Measurements from ENCODE around the gene SPTBN5.

The SPTBN5 gene

DNA sequence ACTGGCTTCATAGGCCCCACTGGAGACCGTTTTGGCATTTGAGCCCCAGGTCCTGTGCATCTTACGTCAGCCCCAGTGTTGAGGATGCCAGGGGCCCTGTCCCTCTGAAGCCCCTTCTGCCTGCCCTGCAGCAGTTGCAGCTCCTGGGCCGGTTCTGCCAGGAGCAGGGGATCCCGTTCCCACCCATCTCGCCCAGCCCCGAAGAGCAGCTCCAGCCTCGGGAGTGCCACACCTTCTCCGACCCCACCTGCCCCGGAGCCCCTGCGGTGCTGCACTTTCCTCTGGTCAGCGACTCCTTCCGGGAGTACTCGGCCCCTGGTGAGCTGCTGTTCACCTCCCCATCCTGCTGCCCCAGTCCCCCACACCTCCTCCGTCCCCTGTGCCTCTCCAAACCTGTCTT is 46.6 kb downstream of the SPTBN5 start:
- no peak for DNase-seq (ENCODE audit: low read depth in 2 of 2)

- no peak for DNase-seq (ENCODE audit: low read depth in 2 of 2)
Measured at GRCh38 chr15:41844814-41845213, 49.0 kb downstream of the SPTBN5 start.

DNA sequence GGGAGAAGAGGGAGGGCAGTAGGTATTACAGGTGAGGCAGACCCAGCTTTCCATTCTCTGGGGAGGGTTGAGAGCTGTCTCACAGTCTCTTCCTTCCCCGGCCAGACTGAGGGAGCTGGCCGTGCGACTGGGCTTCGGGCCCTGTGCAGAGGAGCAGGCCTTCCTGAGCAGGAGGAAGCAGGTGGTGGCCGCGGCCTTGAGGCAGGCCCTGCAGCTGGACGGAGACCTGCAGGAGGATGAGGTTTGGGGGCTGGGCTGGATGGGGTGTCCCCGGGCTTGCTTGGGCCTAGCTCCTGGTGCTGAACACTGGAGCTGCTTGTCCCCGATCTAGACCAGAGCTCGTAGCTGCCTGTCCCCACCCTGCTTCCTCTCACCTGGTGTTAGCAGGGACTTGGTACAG is 50.3 kb downstream of the SPTBN5 start:
- DNase-seq (ENCODE audit: low read depth in 2 of 2): no peak

DNA sequence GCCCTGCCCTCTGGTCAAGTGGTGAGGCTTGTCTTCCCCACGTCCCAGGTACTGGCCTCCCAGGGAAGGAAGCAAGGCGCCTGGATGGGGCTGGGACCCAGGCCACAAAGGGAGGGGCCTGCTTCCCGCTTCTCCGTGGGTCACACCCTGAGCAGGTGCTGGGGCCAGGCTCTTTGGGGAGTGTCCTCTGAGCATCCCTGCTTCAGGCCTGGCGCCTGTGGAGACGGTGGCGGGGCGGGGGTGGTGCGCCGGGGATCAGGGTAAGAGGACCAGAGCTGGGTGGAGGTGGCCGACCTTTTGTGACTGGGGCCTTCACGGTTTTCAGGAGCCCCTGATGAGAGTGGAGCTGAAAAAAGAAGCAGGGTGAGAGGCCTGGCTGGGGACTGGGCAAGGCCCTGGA is 51.6 kb downstream of the SPTBN5 start:
- no peak for DNase-seq (ENCODE audit: low read depth in 2 of 2)

DNA sequence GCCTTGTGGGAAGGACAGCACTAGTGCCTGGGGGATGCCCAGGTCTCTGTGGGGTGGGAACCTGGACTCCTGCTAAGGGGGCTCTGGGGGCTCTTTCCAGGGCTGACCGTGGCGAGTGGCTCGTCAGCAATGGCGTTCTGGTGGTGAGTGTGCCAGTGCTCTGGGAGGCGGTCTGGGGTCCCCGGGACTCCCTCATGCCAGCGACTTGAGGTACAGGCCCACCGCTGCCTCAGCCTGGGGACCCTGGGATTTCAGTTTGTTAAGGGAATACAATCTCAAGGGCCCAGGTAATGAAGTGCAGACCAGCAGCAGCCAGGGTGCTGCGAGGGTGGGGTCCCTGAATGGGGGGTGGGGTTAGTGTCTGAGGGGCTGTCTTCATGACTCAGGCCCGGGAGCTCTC is 52.7 kb downstream of the SPTBN5 start:
- no peak for DNase-seq (ENCODE audit: low read depth in 2 of 2)

DNA sequence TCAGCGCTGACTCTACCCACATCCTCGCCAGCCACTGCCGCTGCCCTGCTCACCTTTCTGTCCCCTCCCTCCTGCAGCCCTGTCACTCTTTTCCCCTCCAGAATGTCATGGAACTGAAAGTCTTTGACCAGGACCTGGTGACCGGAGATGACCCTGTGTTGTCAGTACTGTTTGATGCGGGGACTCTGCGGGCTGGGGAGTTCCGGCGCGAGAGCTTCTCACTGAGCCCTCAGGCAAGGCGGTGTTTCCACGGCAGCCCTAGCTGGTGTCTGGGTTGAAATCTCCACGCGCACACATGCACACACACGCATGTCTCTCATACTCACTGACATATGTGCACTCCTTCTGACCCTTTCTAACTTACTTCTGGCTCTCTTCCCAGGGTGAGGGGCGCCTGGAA is 53.2 kb downstream of the SPTBN5 start:
- no peak for DNase-seq (ENCODE audit: low read depth in 2 of 2)

- no peak for DNase-seq (ENCODE audit: low read depth in 2 of 2)
Measured at GRCh38 chr15:41839781-41840491, 53.9 kb downstream of the SPTBN5 start.

DNA sequence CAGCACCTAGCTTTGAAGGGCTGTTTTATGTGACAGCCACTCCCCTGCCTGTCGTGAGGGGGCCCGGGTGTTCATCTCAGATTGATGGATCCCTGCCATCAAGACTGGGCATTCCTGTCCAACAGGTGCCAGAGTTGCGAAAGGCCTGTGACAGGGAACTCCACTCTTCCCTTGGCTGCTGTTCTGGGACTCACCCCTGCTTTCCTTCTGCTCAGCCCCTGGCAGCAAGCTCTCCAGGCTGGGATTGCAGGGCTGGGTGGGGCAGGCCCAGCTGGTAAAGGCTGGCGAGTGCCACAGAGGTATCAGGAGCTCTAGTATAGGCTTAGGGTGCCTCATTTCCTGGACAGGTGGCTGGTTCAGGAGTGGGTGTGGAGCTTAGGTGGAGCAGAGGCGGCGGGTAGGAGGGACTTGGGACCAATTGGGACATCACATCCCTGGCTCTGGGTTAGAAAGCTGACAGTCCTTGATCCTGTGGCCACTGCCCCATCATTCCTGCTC is 55.4 kb downstream of the SPTBN5 start, which contains the start of gene PLA2G4B:
Gene PLA2G4B (plus strand): TSS at position 448 of the 498 bp plus-strand sequence. CDS start 67 bp downstream, outside the sequence.
- no peak for DNase-seq (ENCODE audit: low read depth in 2 of 2)

DNA sequence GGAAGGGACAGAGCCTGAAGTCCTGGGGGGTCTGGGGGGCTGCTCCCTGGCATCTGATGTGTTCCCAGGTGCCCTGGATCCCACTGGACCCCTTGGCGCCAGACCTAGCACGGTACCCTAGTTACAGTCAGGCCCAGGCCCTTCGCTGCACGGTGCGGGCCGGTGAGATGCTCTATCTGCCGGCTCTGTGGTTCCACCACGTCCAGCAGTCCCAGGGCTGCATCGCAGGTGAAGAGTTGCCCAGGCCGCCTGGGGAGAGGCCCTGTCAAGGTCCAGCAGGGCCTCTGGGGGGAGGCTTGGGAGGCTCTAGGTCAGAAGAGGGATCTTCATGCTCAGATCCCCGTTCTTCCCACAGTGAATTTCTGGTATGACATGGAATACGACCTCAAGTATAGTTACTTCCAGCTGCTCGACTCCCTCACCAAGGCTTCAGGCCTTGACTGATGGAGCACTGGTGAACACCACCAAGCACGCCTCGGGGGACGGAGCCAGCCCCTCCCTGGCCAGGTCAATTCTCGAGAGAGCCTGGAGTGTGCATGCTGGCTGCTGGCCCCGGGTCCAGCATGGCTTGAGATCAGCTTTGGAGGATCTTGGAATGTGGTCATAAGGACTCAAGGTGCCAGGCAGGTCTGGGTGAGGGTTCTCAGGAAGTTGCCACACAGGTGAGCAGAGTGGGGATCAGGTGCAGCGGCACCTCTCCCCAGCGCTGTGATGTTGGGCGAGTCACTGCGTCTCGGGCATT is 57.0 kb downstream of the SPTBN5 start:
- no peak for DNase-seq (ENCODE audit: low read depth in 2 of 2)

DNA sequence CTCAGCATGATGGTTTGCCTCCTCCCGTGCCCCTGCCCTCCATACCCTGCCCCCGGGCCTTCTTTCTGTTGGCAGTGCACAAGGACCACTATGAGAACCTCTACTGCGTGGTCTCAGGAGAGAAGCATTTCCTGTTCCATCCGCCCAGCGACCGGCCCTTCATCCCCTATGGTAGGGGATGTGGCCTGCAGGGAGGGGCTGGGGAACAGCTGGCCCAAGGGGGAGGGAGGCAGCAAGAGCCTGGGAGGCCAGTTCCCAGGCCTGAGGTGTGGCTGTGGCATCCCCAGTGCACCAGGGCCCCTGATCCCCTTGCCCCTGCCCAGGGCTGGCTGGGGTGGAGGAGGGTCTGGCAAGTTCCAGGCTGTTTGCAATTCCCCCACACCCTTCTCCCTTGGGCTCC is 57.8 kb downstream of the SPTBN5 start:
- no peak for DNase-seq (ENCODE audit: low read depth in 2 of 2)

GRCh38 chr15:41834096-41834495 is 59.8 kb downstream of the SPTBN5 start:
- DNase-seq (ENCODE audit: low read depth in 2 of 2): no peak

DNA sequence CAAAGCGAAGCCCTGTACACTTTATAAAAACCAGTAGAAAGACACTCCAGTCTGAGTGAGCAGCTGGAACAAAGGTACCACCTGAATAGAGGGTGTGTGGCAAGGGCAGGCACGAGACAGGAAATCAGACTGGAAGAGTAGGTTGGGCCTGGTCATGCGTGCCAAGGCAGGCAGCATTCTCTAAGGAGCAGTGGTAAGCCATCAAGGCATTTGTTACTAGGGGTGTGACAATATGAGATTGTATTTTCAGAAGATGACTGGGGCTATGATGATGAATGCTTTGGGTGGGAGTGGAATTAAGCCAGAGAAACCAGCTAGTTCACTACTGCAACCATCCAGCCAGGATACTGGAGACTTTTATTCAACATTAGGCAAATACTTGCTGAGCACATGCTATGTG is 61.0 kb downstream of the SPTBN5 start:
- DNase-seq (ENCODE audit: low read depth in 2 of 2): no peak

DNA sequence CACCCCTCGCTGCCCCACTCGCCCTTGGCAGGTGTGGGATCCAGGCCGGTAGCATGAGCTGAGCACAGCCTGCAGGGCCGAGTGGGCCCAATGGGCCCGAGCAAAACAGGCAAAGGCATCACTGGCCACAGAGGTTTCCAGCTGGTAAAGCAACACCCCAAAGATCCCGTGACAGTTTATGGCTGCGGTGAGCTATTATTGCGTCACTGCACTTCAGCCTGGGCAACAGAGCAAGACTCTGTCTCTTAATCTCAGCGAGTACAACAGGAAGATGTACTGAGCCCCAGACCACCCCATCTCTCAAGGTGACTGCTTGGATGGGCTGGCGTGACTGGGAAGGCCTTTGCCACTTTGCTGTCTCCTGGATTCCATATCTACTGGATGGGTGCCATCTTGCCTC is 61.6 kb downstream of the SPTBN5 start:
- no peak for DNase-seq (ENCODE audit: low read depth in 2 of 2)

DNA sequence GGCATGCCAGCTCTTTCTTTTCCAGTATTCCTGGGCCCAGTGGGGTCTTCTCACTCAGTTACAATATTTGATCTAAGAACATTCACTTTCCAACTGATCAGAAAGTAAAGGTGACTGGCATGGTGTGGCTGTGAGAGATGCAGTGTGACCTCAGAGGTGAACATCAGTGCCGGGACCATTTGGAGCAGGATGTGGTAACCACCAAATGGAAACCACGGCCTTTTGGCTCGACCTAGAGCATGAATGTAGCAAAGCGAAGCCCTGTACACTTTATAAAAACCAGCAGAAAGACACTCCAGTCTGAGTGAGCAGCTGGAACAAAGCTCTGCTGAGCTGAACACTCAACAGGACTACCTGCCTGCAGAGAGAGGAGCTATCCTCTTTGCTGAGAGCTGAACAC is 62.6 kb downstream of the SPTBN5 start:
- DNase-seq (ENCODE audit: low read depth in 2 of 2): peak in 1 of 2 donors; percentile 11

DNA sequence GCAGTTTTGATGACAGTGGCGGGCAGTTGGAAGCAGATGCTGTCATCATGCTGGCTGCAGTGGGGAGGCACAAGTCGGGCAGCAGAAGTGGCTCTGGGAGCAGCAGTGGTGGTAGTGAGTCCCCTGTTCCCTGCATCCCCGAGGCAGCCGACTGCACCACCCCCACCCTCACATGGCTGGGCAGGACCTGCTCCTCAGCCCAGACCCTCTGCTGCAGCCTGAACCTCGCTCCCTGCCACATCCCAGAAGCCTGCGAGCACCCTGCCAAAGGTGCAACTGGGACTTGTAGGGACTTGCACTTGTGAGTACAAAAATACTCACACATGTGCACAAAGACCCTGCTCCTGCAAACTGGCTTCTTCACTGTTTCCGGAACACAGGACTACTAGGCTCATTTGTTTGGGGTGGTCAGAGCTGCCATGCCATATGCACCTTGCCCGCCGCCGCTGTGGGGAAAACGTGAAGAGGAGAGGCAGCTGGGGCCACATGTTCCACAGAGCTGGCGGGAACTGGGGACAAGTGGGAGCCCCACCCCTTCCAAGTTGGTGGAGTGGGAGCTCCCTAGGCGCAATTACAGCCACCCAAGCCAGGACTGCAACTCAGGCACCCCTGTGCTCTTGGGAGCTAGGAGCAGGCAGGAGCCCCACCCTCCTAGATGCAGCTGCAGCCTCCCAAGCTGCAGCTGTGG is 63.8 kb downstream of the SPTBN5 start:
- no peak for DNase-seq (ENCODE audit: low read depth in 2 of 2)

- DNase-seq (ENCODE audit: low read depth in 2 of 2): no peak
Measured at GRCh38 chr15:41828807-41829141, 65.1 kb downstream of the SPTBN5 start.

DNA sequence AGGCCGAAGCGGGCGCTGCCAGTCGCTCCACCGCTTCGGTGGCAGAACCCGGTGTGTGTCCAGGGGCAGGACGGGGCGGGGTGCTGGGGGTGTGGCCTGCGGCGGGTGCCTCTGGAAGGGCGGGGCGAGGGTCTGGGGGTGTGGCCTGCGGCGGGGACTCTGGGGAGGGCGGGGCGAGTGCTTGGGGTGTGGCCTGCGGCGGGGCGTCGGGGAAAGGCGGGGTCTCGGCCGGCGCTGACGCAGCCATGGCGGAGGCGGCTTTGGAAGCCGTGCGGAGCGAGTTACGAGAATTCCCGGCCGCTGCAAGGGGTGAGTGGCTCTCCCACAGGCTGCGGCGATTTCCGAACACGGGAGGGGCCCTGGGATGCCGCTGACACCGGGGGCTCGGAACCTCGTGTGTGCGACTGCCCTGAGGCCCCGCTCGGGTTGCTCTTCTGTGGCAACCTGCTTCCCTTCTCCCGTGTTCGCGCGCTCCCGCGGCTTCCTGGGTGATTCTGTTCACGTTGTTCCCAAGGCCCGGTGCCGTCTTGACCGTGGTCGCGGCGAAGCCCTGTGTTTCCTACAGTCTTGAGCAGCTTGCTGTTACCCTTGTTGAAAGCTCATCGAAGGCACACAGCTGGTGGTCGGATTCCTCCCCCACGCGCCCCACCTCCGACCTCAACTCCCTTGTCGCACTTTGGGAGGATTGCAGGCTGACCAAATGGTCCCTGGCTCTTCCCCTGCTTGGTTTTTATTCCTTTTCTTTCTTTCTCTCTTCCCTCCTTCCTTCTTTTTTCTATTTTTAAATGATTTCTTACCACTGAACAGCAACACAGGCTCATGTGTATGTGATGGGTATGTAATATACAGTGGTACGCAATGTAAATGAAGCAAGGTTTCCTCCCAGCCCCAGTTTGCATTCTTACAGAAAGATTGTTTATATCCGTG is 65.7 kb downstream of the SPTBN5 start, which contains the start of gene JMJD7:
Gene JMJD7 (plus strand): TSS at position 213 of the 927 bp plus-strand sequence. CDS start 33 bp downstream, at position 246.
- DNase-seq (ENCODE audit: low read depth in 2 of 2): peak; percentile 93 to 99

- DNase-seq (ENCODE audit: low read depth in 2 of 2): peak in 1 of 2 donors; percentile 8
Measured at GRCh38 chr15:41827290-41827879, 66.5 kb downstream of the SPTBN5 start.

- no peak for DNase-seq (ENCODE audit: low read depth in 2 of 2)
Measured at GRCh38 chr15:41825572-41826535, 68.0 kb downstream of the SPTBN5 start.

DNA sequence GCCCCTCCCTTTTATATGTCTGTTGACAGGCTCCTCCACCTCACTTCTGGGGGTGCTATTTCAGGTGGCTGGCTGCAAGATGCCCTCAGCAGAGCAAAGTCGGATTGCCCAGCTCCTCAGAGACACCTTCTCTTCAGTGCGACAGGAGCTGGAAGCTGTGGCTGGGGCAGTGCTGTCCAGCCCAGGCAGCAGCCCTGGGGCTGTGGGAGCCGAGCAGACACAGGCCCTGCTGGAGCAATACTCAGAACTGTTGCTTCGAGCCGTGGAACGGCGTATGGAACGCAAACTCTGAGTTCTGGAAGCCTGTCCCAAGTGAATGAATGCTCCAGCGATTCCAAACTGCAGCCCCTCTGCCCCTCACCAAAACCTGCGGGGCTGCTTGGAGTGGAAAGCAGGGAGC is 68.7 kb downstream of the SPTBN5 start:
- no peak for DNase-seq (ENCODE audit: low read depth in 2 of 2)
